Karpas-422 (cell line): ENCODE measurements around the gene SNRNP70. TPM values are rescaled to one million over a fixed set of nuclear protein-coding genes. Genes with fewer than 3 reads are reported as not detected.

ENCODE experiments used
- DNase-seq: peaks from one replicate; pipeline ENCODE4 v3.0.0-alpha.2; 2015
- H2AFZ ChIP-seq: fragments of 200-600 bp; sonication (generic); 2 replicates; pipeline ENCODE4 v1.6.1; 2014; ENCODE audit warnings: antibody characterized with exemption, low read length, mixed read lengths
- H3K27ac ChIP-seq: fragments of 200-600 bp; sonication (generic); 2 replicates; pipeline ENCODE4 v1.5.1; 2014; ENCODE audit warnings: mild to moderate bottlenecking, low read length, moderate library complexity
- H3K27me3 ChIP-seq: fragments of 200-600 bp; sonication (generic); 2 replicates; pipeline ENCODE4 v1.6.1; 2014; ENCODE audit warnings: low read length, mixed read lengths
- H3K36me3 ChIP-seq: fragments of 200-600 bp; sonication (generic); 2 replicates; pipeline ENCODE4 v1.6.1; 2014; ENCODE audit warnings: low read length, mixed read lengths; ENCODE audit not compliant: insufficient read depth
- H3K4me1 ChIP-seq: fragments of 200-600 bp; sonication (generic); 2 replicates; pipeline ENCODE4 v1.6.1; 2014; ENCODE audit warnings: mild to moderate bottlenecking, low read length, mixed read lengths
- H3K4me2 ChIP-seq: fragments of 200-600 bp; sonication (generic); 2 replicates; pipeline ENCODE4 v1.6.1; 2014; ENCODE audit warnings: low read length, low read depth, mild to moderate bottlenecking; ENCODE audit not compliant: poor library complexity, severe bottlenecking
- H3K4me3 ChIP-seq: fragments of 200-600 bp; sonication (generic); 2 replicates; pipeline ENCODE4 v1.5.1; 2014; ENCODE audit warnings: mild to moderate bottlenecking, antibody characterized with exemption, low read length, mixed read lengths
- H3K79me2 ChIP-seq: fragments of 200-600 bp; sonication (generic); 2 replicates; pipeline ENCODE4 v1.6.1; 2014; ENCODE audit warnings: mild to moderate bottlenecking, low read length, mixed read lengths
- H3K9ac ChIP-seq: fragments of 200-600 bp; sonication (generic); 2 replicates; pipeline ENCODE4 v1.6.0; 2014; ENCODE audit warnings: low read length
- H3K9me2 ChIP-seq: fragments of 200-600 bp; sonication (generic), shearing (Covaris generic); replicated peaks from 2 replicates; pipeline ENCODE4 v1.6.0; 2014; ENCODE audit warnings: mild to moderate bottlenecking, low read length, moderate library complexity; ENCODE audit not compliant: insufficient read depth
- H3K9me3 ChIP-seq: fragments of 300-700, 200-600 bp; sonication (generic); 2 replicates; pipeline ENCODE4 v1.6.1; 2014; ENCODE audit warnings: low read length, mixed read lengths
- H4K20me1 ChIP-seq: fragments of 200-600 bp; sonication (generic); 2 replicates; pipeline ENCODE4 v1.6.1; 2014; ENCODE audit warnings: mild to moderate bottlenecking, antibody characterized with exemption, low read length, low read depth; ENCODE audit not compliant: insufficient read depth
- total RNA-seq: library from RNA; depleted of rRNA; stranded (reverse); fragments of >200 nt; shearing (Covaris generic); gene quantifications from 2 replicates; pipeline ENCODE4 v1.2.3, GENCODE V29; 2014; ENCODE audit warnings: low replicate concordance

The SNRNP70 gene
- total RNA-seq, 1 experiment from 2014 or later: 420 TPM

- DNase-seq: peak; percentile 100
- Histone ChIP-seq H3K9me3 (no peaks in the 10 kb centered on the region), H3K4me2 (peak overlapping the region; percentile 36), H3K4me3 (no peak overlapping the region; the same call in 1 of the 2 replicates), H3K27ac (no peak overlapping the region), H3K9ac (no peak overlapping the region), H3K27me3 (no peaks in the 10 kb centered on the region), H3K4me1 (peaks cover 8% of the 10 kb centered on the region), H3K36me3 (no peaks in the 10 kb centered on the region), H4K20me1 (no peaks in the 10 kb centered on the region), H3K79me2 (no peaks in the 10 kb centered on the region), H2AFZ (peak overlapping the region; percentile 88; the same call in 1 of the 2 replicates), H3K9me2 (no peaks in the 10 kb centered on the region)
Measured at GRCh38 chr19:49127674-49128544, 42.7 kb downstream of the SNRNP70 start.

- DNase-seq: no peak
- H3K9me3 ChIP-seq: no peaks in the 10 kb centered on the region
- H2AFZ ChIP-seq: no peak overlapping the region
- H3K27ac ChIP-seq: no peak overlapping the region
- H3K4me2 ChIP-seq: no peak overlapping the region
- no peaks in the 10 kb centered on the region for H3K79me2 ChIP-seq
- H3K4me1 ChIP-seq: peaks cover 8% of the 10 kb centered on the region
- no peaks in the 10 kb centered on the region for H3K27me3 ChIP-seq
- no peaks in the 10 kb centered on the region for H4K20me1 ChIP-seq
- no peak overlapping the region for H3K9ac ChIP-seq
- H3K9me2 ChIP-seq: no peaks in the 10 kb centered on the region
- no peaks in the 10 kb centered on the region for H3K36me3 ChIP-seq
- H3K4me3 ChIP-seq: peak overlapping the region; percentile 26; the same call in 1 of the 2 replicates
Measured at GRCh38 chr19:49128545-49129237, 43.4 kb downstream of the SNRNP70 start.

- no peaks in the 10 kb centered on the region for H3K79me2 ChIP-seq
- H4K20me1 ChIP-seq: no peaks in the 10 kb centered on the region
- no peak overlapping the region for H3K27ac ChIP-seq
- no peak overlapping the region for H3K9ac ChIP-seq
- no peak for DNase-seq
- H3K9me2 ChIP-seq: no peaks in the 10 kb centered on the region
- H3K36me3 ChIP-seq: no peaks in the 10 kb centered on the region
- H3K4me3 ChIP-seq: no peak overlapping the region
- no peaks in the 10 kb centered on the region for H3K9me3 ChIP-seq
- no peak overlapping the region for H3K4me2 ChIP-seq
- no peak overlapping the region for H2AFZ ChIP-seq
- peaks cover 8% of the 10 kb centered on the region for H3K4me1 ChIP-seq
- no peaks in the 10 kb centered on the region for H3K27me3 ChIP-seq
Measured at GRCh38 chr19:49129238-49129583, 44.0 kb downstream of the SNRNP70 start.

- Histone ChIP-seq H3K27me3 (no peaks in the 10 kb centered on the region), H3K79me2 (no peaks in the 10 kb centered on the region), H2AFZ (no peak overlapping the region), H3K27ac (no peak overlapping the region), H3K9me2 (no peaks in the 10 kb centered on the region), H3K4me3 (no peak overlapping the region), H3K9ac (no peak overlapping the region), H3K36me3 (no peaks in the 10 kb centered on the region), H3K9me3 (no peaks in the 10 kb centered on the region), H3K4me1 (peaks cover 8% of the 10 kb centered on the region), H3K4me2 (no peak overlapping the region), H4K20me1 (no peaks in the 10 kb centered on the region)
- no peak for DNase-seq
Measured at GRCh38 chr19:49130325-49130724, 45.1 kb downstream of the SNRNP70 start.

- no peak overlapping the region for H3K4me2 ChIP-seq
- no peaks in the 10 kb centered on the region for H3K36me3 ChIP-seq
- H3K4me3 ChIP-seq: no peak overlapping the region
- no peak for DNase-seq
- H2AFZ ChIP-seq: no peak overlapping the region
- H3K27ac ChIP-seq: no peak overlapping the region
- no peaks in the 10 kb centered on the region for H3K9me3 ChIP-seq
- H3K9ac ChIP-seq: no peak overlapping the region
- H3K79me2 ChIP-seq: no peaks in the 10 kb centered on the region
- H3K9me2 ChIP-seq: no peaks in the 10 kb centered on the region
- peaks cover 5% of the 10 kb centered on the region; the same call in 1 of the 2 replicates for H3K4me1 ChIP-seq
- H4K20me1 ChIP-seq: no peaks in the 10 kb centered on the region
- H3K27me3 ChIP-seq: no peaks in the 10 kb centered on the region
Measured at GRCh38 chr19:49132974-49133609, 47.8 kb downstream of the SNRNP70 start.

GRCh38 chr19:49133621-49134454 lies 48.6 kb downstream of the SNRNP70 start:
- Histone ChIP-seq H3K4me3 (no peak overlapping the region), H3K9me3 (no peaks in the 10 kb centered on the region), H3K9ac (no peak overlapping the region), H3K36me3 (no peaks in the 10 kb centered on the region), H4K20me1 (no peaks in the 10 kb centered on the region), H3K27ac (no peak overlapping the region), H2AFZ (no peak overlapping the region), H3K4me1 (peaks cover under 1% of the 10 kb centered on the region; the same call in 1 of the 2 replicates), H3K9me2 (no peaks in the 10 kb centered on the region), H3K79me2 (no peaks in the 10 kb centered on the region), H3K27me3 (no peaks in the 10 kb centered on the region), H3K4me2 (no peak overlapping the region)
- no peak for DNase-seq

- H3K4me3 ChIP-seq: no peak overlapping the region
- H3K9ac ChIP-seq: no peak overlapping the region
- no peaks in the 10 kb centered on the region for H3K9me2 ChIP-seq
- no peaks in the 10 kb centered on the region for H3K27me3 ChIP-seq
- no peak overlapping the region for H3K27ac ChIP-seq
- H2AFZ ChIP-seq: no peak overlapping the region
- H3K9me3 ChIP-seq: no peaks in the 10 kb centered on the region
- no peak overlapping the region for H3K4me2 ChIP-seq
- H3K79me2 ChIP-seq: no peaks in the 10 kb centered on the region
- H4K20me1 ChIP-seq: no peaks in the 10 kb centered on the region
- H3K4me1 ChIP-seq: no peaks in the 10 kb centered on the region
- DNase-seq: no peak
- H3K36me3 ChIP-seq: no peaks in the 10 kb centered on the region
Measured at GRCh38 chr19:49135686-49136085, 50.4 kb downstream of the SNRNP70 start.
